HG03342 (cell line): Measurements from ENCODE around the gene MEPCE.

Experiments
- ATAC-seq: cut with Tn5 transposase; IDR thresholded peaks from one replicate; pipeline ENCODE4 v1.9.1; 2021; ENCODE audit warnings: mild to moderate bottlenecking, moderate library complexity; ENCODE audit not compliant: unreplicated experiment

The MEPCE gene

DNA sequence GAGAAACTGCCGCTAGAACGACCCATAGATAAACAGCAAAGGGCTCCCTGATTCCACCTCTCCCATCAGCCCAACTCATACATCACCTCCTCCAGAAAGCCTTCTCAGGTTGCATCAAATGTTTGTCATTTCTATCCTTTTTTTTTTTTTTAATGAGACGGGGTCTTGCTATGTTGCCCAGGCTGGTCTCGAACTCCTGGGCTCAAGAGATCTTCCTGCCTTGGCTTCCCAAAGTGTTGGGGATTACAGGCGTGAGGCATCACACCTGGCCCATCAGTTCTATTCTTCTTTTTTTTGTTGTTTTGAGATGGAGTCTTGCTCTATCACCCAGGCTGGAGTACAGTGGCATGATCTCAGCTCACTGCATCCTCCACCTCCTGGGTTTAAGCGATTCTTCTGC, 27.4 kb downstream of the MEPCE start:
- no peak for ATAC-seq

DNA sequence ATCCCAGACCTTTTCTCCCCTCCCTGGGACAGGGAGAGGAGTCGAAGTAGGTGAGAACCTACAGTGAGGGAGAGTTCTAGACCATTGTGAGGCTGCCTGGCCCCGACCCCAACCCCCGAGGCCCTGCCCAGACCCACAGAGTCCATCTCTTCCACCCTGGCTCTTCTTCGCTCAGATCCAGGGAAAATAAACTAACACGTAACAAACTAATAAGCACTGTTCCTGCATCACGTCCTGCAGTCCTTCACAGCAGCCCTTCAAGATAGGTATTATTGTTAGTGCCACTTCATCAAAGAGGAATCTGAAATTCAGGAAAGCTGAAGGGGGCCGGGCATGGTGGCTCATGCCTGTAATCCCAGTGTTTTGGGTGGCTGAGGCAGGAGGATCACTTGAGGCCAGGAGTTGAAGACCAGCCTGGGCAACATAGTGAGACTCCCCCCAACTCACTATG, 34.6 kb downstream of the MEPCE start, which contains the start of gene SPACDR:
SPACDR (minus strand) TSS at position 51 of the 451 bp plus-strand sequence. CDS start 235 bp downstream, outside the sequence.
- ATAC-seq, result no peak

- no peak for ATAC-seq
Measured at GRCh38 chr7:100464791-100465190, 35.2 kb downstream of the MEPCE start.

GRCh38 chr7:100465299-100465698, 35.7 kb downstream of the MEPCE start:
- ATAC-seq, result no peak

GRCh38 chr7:100465702-100466311, 36.2 kb downstream of the MEPCE start:
- no peak for ATAC-seq

DNA sequence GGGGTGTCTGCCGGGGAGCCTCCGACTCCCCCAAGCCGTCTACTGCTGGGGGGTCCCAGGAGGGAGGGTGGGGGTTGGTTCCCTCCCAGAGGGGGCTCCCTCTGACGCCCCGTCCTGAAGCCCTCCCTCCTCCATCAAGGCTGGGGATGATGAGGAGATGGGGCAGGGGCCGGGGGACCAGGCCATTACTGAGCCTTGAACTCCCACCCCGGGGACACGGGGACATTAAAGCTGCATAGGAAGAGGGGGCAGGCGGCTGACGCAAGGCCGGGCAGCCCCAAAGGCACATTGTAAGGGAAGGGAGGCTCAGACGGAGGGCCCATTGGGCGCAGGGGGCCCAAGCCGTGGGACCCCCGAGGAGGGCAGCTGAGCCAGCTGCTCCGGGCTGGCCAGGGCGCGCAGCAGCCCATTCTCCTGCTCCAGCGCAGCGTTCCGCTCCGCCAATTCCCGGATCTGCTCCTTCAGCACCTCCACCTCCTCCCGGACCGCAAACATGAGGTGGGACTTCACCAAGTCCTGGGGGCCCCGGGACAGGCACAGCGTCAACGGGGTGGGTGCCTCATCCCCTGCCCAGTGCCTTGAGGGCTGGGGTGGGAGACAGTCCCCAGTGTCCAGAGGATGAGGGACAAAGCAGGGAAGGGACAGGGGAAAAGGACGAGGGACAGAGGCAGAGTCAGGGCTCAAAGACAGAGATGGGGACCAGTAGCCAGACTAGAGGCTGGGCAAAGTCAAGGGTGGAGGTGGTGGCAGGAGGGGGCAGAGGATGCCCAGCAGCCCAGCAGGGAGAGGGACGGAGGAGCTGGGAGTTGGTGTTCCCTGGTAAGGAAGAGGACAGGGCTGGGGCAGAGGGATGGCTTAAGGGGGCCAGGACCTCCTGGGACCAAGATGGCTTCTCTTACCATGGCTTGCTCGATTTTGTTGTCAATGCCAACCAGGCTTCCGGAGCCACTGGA, 37.3 kb downstream of the MEPCE start:
- no peak for ATAC-seq

DNA sequence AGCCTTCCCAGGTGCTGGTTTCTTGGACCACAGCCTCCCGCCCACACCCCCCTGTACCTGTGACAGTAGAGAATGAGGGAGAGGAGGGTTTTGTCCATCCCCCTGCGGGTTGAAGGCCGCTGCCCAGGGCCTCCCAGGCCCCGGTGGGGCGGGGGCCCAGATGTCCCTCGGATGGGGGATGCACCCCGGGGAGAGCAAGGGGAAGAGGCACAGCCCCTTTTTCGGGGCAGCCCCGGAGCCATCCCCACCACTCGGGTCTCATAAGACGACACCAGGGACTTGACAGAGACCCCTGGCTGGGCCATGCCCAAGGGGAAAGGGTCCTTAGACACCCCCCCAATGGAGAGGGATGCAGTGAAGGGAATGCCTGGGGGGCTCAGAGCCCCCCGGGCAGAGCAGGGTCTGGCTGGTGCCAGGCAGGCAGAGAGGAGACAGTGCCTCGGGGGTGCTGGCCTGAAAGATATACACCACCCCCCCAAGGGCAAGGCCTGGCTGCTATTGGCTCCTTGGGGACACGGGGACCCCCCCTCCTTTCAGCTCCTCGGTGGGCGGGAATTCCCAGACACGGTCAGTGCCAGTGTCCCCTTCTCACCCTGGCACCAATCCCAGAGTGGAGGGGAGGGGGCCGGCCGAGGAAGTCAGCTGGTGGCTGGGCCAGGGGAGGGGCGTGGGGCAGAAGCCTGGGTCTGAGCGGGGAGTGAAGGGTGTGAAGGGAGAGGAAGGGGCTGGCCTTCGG, 38.2 kb downstream of the MEPCE start:
- no peak for ATAC-seq

GRCh38 chr7:100469227-100470044, 39.8 kb downstream of the MEPCE start:
- ATAC-seq, result no peak

- no peak for ATAC-seq
Measured at GRCh38 chr7:100471021-100471420, 41.4 kb downstream of the MEPCE start.

DNA sequence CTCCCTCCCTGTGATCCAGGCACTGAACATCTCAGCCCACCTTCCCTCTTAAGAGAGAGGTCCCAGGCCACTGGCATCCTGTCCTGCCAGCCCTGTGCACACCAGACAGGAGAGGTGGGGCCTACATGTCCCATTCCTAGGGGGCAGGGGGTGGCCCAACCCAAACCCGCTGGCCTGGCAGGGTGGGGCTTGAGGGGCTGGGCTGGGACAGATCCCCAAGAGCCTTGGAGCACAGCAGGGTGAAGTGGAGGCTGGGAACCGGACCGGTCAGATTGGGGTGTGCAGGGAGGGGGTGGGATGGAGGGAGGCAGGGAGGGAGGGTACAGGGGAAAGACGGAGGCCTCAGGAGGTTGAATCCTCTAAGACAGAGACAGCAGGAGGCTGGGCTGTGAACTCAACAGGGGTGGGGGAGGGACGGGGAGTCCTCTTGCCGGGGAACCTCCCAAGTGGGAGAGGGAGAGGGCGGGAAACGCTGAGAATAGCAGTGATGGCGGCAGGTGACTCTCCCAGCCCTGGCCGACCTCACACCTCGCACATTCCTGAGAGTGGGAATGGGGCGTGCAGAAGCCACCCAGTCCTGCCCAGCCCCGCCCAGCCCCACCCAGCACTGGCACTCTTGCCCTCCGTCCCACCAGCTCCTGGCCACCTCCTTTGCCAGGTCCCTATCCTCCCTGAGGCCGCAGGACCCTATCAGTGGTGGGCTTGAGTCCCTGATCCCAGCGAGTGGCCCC, 42.7 kb downstream of the MEPCE start:
- ATAC-seq, result no peak

GRCh38 chr7:100472854-100473499, 43.3 kb downstream of the MEPCE start:
- ATAC-seq, result no peak

- no peak for ATAC-seq
Measured at GRCh38 chr7:100475549-100475948, 45.9 kb downstream of the MEPCE start.

- no peak for ATAC-seq
Measured at GRCh38 chr7:100476101-100476780, 46.6 kb downstream of the MEPCE start.

DNA sequence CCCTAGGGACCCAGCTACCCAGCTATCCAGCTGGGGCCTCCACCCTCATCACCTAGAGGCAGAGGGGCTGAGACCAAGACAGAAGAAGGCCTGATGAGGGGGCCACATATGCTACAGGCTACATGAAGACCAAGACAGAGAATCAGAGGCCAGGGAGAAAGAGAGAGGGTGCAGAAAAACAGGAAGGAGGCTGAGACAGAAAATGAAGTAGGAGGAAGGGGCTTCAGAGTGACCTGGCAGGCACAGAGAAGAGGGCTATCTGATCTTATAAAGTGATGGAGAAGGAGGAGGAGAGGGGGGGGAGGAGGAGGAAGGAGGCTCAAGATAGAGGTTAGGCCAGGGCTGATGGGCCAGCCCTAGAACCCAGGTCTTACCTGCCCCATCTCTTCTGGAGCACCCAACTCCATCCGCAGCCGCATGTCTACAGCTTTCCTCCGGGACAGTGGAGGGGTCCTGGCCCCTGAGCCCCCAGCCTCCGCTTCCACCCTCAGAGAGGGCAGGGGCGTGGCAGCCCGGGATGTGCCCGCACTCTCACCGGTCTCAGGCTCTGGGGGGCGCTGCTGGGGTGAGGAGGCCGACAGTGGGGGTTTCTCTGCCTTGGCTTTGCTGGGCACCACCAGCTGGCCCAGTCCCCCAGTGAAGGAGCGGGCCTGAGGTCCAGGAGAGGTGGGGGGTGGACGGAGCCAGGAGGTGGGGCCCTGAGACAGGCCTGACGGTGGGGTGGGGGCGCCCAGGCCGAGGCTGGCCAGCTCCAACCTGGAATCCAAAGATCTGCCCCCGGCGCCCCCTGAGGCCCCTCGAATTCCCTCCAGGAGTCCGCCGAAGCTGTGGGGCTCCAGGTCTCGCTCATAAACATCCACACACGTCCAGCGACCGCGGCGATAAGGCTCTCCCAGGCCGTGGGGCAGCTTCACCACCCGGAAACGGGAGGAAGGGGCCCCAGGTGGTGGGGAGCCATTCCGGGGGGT, 47.6 kb downstream of the MEPCE start:
- no peak for ATAC-seq

DNA sequence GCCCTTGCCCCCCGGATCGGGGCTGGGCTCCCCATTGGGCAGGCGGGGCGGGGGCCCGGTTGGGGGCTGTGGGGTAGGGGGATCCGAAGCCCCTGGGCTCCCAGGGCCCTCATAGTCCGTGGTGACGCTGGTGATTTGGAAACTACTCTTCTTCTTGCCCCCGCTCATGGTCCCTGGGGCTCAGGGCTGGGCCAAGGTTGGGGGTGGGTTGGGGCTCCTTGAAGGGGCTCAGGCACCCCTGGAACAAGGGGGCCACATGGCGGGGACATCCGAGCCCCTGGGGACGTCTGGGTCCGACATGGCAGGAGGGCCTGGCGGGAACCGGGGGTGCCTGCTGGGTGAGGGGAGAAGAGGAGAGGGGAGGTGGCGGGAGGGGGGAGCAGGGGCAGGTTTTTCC, 48.2 kb downstream of the MEPCE start:
- ATAC-seq, result no peak

DNA sequence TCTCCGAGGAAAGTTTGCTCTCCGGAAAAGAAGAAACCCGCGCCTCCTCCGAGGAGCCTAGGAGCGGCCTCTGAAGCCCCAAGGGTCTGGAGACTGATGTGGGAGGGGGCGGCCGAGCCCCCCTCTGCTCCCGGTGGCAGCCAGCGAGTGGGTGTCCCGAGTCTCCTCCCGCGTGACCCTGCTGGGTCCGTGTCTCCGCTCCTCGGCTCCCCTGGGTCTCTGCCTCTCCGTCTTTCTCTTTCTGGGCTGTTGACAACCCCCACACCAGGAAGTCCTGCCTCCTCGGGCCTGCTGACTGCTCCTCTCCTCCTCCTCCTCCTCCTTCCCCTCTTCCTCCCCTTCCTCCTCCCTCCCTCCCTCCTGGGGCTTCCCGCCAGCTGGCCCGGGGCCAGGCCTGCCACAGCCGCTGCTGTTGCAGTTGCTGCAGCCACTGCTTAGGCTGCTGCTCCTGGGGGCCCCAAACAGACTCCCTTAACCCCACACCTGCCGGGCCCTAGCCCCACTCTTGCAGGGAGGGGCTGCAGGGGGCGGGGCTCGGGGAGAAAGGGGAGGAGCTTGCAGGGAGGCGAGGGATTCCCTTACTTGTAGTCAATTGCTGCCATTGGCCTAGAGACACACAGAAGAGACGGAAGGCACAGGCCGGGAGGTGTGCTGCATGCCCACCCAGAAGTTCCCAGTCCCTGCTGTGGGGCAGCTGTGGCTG, 49.5 kb downstream of the MEPCE start, which contains the start of gene TSC22D4:
TSC22D4 (minus strand) TSS at position 257 of the 703 bp plus-strand sequence. CDS start 1,176 bp downstream, outside the sequence.
- peak; percentile 60 for ATAC-seq

DNA sequence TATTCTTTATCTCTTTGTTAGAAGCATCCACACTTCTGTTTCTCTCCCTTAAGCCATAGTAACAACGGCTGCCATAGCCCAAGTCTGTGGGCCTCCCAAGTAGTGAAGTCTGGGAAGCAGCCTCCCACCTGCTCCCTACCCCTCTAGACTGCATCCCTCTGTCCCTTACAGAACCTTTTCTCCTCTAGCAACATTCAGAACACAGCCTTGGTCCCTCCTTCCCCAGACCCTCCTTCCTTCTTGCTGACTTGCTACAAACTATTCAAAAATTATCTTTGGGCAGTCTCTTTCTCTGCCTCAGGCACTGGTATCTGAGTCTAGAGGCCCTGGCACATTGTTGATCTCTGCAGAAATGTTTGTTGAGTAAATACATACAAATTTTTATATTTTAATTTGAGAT, 51.8 kb downstream of the MEPCE start:
- ATAC-seq, result no peak
